Adipose tissue (tissue), 3 donors: ENCODE results near the gene LYRM4. TPM values are rescaled to one million over a fixed set of nuclear protein-coding genes. Genes with fewer than 3 reads are reported as not detected.
"Not testable (repeated sequence)": the region's sequence is repeated elsewhere in the genome, so short reads cannot be mapped to it uniquely, and the experiment has no call there.

Experiments
- H3K27ac ChIP-seq: one replicate; pipeline ENCODE4 v1.5.1; 2013; ENCODE audit warnings: low read depth, low read length
- WGBS, 3 donors: extraction: QIAGEN DNeasy Blood & Tissue Kit; methylation state at CpG; one replicate each; pipeline ENCODE4 v1.1.7; 2013; 5-methylcytosine and 5-hydroxymethylcytosine counted together
- polyA plus RNA-seq, 3 donors: library from polyadenylated mRNA; stranded (reverse); fragments of 200-250 nt; gene quantifications; one replicate each; pipeline ENCODE4 v1.2.3, GENCODE V29; 2013
- donor health status: healthy with polysubstance abuse.
- donor health status: Bipolar disorder and iron deficiency.
- donor health status: healthy.

The LYRM4 gene
- polyA plus RNA-seq, 3 donors, result 11.6 to 28.5 (median 22.0) TPM

DNA sequence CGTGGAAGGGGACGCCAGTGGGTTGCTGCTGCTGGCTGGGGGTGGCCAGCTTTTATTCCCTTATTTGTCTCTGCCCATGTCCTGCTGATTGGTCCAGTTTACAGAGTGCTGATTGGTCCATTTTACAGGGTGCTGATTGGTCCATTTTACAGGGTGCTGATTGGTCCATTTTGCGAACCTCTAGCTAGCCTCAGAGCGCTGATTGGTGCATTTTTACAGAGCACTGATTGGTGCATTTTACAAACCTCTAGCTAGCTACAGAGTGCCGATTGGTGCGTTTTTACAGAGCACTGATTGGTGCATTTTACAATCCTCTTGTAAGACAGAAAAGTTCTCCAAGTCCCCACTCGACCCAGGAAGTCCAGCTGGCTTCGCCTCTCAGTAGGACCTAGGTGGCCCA lies 140.2 kb downstream of the LYRM4 start:
- WGBS, 3 donors, result 94 to 97% (median 96%) methylated on average over 8 of the region's 8 CpGs
- H3K27ac ChIP-seq, result not testable (repeated sequence)

GRCh38 chr6:5120011-5120410 lies 140.7 kb downstream of the LYRM4 start:
- WGBS, 3 donors, result 88 to 94% (median 92%) methylated on average over 10 of the region's 10 CpGs
- no peak overlapping the region for H3K27ac ChIP-seq

DNA sequence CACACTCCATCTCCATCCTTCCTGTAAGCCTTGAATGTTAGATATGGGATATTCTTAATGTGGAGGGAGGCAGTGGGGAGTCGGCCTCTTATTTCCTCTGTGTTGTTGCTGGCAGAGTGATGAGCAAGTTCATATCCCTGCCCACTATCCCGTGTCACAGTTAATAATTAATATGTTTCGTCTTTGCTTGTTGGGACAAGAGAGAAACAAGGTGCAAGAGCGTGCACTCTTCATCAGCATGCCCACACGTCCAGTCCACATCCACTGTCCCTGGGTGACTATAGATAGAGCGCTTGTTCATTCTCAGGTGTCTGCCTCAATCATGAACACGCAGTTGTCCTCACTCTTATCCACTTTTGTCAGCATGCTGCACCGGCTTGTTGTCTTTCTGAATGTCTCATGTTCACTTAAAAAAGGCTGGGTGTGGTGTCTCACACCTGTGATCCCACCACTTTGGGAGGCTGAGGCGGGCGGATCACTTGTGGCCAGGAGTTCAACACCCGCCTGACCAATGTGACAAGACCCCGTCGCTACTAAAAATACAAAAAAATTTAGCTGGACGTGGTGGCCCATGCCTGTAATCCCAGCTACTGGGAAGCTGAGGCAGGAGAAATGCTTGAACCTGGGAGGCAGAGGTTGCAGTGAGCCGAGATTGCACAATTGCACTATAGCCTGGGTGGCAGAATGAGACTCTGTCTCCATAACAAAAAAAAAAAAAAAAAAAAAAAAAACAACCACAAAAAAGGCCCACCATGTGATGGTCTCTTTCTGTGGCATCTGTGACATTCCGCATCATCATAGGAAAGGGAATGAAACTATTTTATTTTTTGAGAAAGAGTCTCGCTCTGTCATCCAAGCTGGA lies 141.4 kb downstream of the LYRM4 start:
- no peak overlapping the region for H3K27ac ChIP-seq
- 90 to 93% (median 93%) methylated on average over 17 of the region's 17 CpGs for WGBS, 3 donors

GRCh38 chr6:5116243-5116991 lies 144.3 kb downstream of the LYRM4 start:
- 89 to 94% (median 90%) methylated on average over 9 of the region's 9 CpGs for whole genome bisulfite sequencing, 3 donors
- H3K27ac ChIP-seq, result no peak overlapping the region

DNA sequence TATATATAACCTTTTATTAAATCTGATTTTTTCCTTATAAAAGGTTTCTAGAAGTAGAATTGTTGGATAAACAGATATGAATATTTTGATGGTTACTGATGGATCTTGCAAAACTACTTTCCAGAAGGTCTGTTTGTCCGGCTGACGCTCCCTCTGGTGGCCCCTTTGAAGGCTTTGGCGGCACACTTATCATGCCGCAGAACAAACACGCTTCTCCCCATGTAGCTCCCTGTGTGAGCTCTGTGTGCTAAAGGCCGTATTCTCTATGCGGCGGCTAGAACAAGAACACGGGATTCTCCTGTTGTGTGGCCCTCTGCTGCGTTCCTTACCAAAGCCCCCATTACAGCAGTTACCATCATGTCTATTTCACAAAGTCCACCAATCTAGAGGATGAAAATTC lies 145.6 kb downstream of the LYRM4 start:
- no peak overlapping the region for H3K27ac ChIP-seq
- WGBS, 3 donors, result 70 to 93% (median 82%) methylated on average over 10 of the region's 10 CpGs

- H3K27ac ChIP-seq, result no peak overlapping the region
- WGBS, 3 donors, result 94 to 98% (median 96%) methylated on average over 13 of the region's 13 CpGs
Measured at GRCh38 chr6:5113096-5113495, 147.7 kb downstream of the LYRM4 start.

GRCh38 chr6:5112066-5112799 lies 148.5 kb downstream of the LYRM4 start:
- 79 to 89% (median 86%) methylated on average over 16 to 17 of the region's 17 CpGs for WGBS, 3 donors
- H3K27ac ChIP-seq, result no peak overlapping the region

- 91 to 93% (median 92%) methylated on average over 7 of the region's 7 CpGs for WGBS, 3 donors
- H3K27ac ChIP-seq, result no peak overlapping the region
Measured at GRCh38 chr6:5111626-5112025, 149.1 kb downstream of the LYRM4 start.

- no peak overlapping the region for H3K27ac ChIP-seq
- 90 to 93% (median 91%) methylated on average over 16 of the region's 16 CpGs for WGBS, 3 donors
Measured at GRCh38 chr6:5110246-5110645, 150.5 kb downstream of the LYRM4 start.

DNA sequence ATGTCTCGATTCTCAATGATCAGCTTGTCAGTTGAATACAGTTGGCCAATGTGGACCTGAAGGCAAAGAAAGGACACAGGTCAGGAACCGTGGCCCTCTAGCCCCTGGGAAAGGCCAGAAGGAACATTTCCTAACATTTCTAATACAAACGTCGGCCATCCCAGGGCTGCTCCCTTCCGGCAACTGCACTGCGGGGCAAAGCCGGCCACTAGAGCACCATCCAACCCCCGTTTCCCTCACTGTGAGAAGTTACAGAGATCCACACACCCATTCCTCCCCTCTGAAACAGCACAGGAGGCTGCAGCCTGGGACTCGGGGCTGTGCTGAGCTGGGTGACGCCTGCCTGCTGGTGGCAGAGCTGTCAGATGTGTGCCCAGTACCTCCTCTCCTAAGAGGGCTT lies 151.3 kb downstream of the LYRM4 start:
- WGBS, 3 donors, result 89 to 93% (median 90%) methylated on average over 10 of the region's 10 CpGs
- no peak overlapping the region for H3K27ac ChIP-seq

DNA sequence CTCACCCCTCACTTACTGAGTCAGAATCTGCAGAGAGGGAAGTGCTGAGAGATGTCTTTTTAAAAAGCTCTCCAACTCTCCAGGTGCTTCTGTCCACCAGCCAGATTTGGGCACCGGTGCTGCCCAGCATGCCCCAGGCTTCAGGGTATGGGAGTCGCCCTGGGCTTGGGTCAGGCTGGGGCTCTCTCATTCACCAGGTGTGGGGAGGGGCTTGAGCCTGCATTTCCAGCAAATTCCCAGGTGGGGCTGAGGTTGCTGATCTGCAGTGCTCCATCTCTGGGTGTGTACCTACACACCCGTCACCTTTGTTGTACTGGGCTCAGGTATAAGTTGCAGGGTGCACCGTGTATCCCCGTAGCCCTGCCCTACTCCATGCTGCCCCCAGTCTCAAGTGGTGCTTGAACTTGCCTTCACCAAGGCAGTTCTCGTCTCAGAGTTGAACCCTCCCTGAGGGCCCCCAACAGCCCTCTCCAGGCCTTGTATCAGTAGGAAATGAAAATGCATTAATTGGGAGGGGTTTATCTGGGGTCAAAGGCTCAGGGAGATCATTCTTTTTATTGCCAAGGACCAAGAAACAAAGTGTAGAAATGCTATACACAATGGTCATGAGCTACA lies 152.1 kb downstream of the LYRM4 start:
- WGBS, 3 donors, result 91 to 97% (median 94%) methylated on average over 6 of the region's 6 CpGs
- H3K27ac ChIP-seq, result no peak overlapping the region

- WGBS, 3 donors, result 81 to 84% (median 83%) methylated on average over 9 of the region's 9 CpGs
- H3K27ac ChIP-seq, result no peak overlapping the region
Measured at GRCh38 chr6:5108068-5108467, 152.7 kb downstream of the LYRM4 start.

GRCh38 chr6:5107341-5107740 lies 153.4 kb downstream of the LYRM4 start:
- H3K27ac ChIP-seq, result no peak overlapping the region
- WGBS, 3 donors, result 80 to 92% (median 86%) methylated on average over 10 of the region's 10 CpGs

- 93 to 98% (median 96%) methylated on average over 10 of the region's 10 CpGs for WGBS, 3 donors
Measured at GRCh38 chr6:5105146-5105545, 155.6 kb downstream of the LYRM4 start.

GRCh38 chr6:5104667-5105066 lies 156.1 kb downstream of the LYRM4 start:
- no peak overlapping the region for H3K27ac ChIP-seq
- WGBS, 3 donors, result 90 to 91% (median 91%) methylated on average over 6 of the region's 6 CpGs

More at GRCh38 chr6:5105146-5105545, 155.6 kb downstream of the LYRM4 start:
- H3K27ac ChIP-seq, result no peak overlapping the region

- no peak overlapping the region for H3K27ac ChIP-seq
- 81 to 91% (median 81%) methylated on average over 8 of the region's 8 CpGs for WGBS, 3 donors
Measured at GRCh38 chr6:5103250-5103649, 157.5 kb downstream of the LYRM4 start.

DNA sequence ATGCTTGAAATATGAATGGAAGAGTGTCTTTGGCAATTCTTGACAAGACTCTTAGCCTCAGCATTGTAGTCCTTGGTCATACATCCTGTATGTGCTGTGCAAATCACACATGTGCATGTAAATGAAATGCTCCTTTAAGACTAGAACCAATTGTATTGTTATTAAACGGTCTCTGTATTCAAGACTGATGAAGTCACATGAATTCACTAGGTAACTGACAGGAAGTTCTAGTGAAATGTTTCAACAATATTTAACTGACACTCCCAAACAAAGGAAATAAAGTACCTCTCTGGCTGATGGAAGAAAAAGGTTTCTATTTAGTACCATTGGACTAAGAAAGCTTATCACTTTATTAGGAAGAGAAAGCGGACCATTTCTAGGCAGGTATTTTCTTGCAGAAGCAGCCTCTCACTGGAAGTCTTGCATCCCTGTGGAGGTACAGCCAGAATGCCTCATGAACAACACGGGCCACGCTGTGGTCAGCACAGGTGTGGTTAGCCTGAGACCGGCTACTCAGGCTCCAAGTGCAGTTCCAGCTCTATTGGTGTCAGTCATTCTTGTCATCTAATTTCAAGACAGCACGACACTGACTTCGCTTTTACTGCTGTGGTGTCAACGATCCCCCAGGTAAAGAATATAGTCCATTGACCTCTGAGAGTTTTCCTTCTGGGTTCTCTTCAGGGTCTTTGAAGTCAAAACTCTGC lies 158.3 kb downstream of the LYRM4 start:
- WGBS, 3 donors, result 85 to 89% (median 86%) methylated on average over 8 of the region's 8 CpGs
- H3K27ac ChIP-seq, result no peak overlapping the region

DNA sequence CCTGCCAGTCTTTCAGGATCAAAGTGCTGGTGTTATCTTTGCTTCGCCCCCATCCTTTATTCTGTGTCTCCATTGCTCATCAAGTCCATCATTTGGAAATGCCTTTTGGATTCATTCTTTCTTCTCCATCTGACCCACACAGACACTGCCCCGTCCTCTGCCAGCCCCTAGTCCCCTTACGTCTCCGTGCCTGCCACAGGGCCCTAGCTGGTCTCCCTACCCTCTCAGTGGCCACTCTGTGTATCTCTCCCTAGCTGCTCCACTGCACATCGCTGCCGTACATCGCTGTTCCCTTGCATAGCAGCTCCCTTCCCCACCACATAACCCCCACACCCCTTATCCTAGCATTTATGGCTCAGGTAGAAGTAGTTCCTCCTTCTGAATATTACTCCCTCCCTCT lies 159.9 kb downstream of the LYRM4 start:
- H3K27ac ChIP-seq, result no peak overlapping the region
- WGBS, 3 donors, result 89 to 96% (median 91%) methylated on average over 7 of the region's 7 CpGs
